ENCODE results near the gene MICAL2. TPM values are rescaled to one million over a fixed set of nuclear protein-coding genes. Genes with fewer than 3 reads are reported as not detected.

Gene MICAL2
- total RNA-seq, 1 experiment from 2014 or later, result 191 TPM

DNA sequence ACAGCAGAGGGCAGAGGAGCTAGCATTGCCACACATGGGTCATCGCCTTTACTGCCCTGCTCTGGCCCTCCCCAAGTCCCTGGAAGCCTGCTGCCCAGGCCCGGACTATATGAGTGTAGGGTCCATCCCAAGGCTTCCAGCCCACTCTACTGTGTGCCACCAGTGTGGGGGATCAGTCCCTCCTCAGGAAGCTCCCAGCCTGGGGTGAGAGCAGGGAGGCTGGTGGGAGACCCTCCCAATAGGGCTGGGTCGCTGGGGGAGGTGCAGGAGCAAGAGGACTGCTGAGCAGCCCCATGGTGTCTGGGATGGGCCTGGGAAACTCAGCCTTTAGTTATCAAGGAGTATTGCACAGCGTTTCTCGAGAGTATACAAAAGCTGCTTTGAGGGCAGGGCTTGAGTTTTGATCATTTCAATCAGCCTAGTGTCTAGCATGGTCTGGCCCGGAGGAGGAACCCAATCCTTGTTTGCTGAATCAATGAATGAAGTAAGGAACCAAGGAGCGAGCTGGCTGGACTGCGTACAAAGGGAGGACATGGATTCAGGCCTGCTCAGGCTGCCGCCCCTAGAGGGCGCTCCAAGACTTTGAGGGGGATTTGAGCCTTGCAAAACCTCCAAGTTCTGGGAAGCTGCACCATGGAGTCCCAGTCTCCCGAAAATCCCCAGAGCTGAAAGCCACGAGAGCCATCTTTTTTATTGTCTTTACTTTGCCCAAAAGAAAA is 178.0 kb downstream of the MICAL2 start:
- peak; percentile 88 for DNase-seq
- intact Hi-C loops (cut with micrococcal nuclease; ENCODE audit: unreplicated experiment), result loop anchor here (2.0 kb wide), 1 partner anchor 606 kb away; no protein-coding TSS in a partner anchor
- TF ChIP-seq, protein P1, sequence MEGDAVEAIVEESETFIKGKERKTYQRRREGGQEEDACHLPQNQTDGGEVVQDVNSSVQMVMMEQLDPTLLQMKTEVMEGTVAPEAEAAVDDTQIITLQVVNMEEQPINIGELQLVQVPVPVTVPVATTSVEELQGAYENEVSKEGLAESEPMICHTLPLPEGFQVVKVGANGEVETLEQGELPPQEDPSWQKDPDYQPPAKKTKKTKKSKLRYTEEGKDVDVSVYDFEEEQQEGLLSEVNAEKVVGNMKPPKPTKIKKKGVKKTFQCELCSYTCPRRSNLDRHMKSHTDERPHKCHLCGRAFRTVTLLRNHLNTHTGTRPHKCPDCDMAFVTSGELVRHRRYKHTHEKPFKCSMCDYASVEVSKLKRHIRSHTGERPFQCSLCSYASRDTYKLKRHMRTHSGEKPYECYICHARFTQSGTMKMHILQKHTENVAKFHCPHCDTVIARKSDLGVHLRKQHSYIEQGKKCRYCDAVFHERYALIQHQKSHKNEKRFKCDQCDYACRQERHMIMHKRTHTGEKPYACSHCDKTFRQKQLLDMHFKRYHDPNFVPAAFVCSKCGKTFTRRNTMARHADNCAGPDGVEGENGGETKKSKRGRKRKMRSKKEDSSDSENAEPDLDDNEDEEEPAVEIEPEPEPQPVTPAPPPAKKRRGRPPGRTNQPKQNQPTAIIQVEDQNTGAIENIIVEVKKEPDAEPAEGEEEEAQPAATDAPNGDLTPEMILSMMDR (IDR thresholded peaks at IDR 0.05; ENCODE audit: unreplicated experiment), result peak; percentile 92
- Mint-ChIP-seq H3K4me1 (ENCODE audit: low read depth, unreplicated experiment) (peaks cover 42% of the 10 kb centered on the region), H3K27ac (ENCODE audit: unreplicated experiment) (peak overlapping the region; percentile 85), H3K27me3 (ENCODE audit: unreplicated experiment) (no peaks in the 10 kb centered on the region), H3K36me3 (ENCODE audit: insufficient read depth, unreplicated experiment) (peaks cover 7% of the 10 kb centered on the region), H3K9me3 (ENCODE audit: low read depth, unreplicated experiment) (no peaks in the 10 kb centered on the region), H3K4me3 (ENCODE audit: low read depth, unreplicated experiment) (peak overlapping the region; percentile 29)
- CTCF ChIA-PET, result interaction anchor here (0.5 to 1.8 kb wide), 8 partner anchors 43 to 600 kb away, joined by 3 to 11 read pairs (median 6); partner anchors contain the start of gene PARVA
- no TSS peak for BruUV-seq (replicated peaks)

DNA sequence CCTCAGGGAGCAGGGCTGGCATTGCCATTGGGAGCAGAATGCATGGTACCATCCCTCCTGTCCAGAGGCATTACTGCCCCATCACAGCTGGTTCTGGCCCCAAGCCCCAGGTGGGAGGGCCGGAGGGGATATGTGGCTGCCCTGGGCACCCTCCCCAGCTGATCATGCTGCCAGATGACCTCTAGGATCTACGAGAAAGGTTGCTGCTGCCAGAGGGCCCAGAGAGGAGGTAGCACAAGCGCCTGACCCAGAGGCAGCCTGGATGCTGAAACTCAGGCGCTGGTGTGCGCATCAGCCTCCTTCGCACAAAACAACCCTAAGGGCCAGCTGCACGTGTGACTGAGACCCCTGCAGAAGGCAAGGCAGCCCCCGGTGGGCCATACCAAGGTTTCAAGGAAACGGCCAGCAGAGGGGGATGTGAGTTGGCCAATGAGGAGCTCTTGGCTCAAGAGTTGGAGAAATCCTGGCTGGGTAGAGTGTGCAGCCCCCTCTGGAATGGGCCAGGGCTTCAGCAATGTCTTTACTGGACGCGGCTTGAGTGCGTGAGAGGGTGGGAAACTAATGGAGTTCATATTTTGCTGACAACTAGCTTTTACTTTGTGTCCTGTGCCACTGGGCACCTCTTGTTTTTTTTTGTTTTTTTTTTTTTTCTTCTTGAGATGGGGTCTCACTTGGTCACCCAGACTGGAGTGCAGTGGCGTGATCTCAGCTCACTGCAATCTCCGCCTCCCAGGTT is 178.7 kb downstream of the MICAL2 start:
- H3K27ac Mint-ChIP-seq (ENCODE audit: unreplicated experiment), result no peak overlapping the region
- no peak overlapping the region for H3K4me3 Mint-ChIP-seq (ENCODE audit: low read depth, unreplicated experiment)
- CTCF ChIA-PET, result interaction anchor here (0.5 to 1.8 kb wide), 10 partner anchors 22 to 1074 kb away, joined by 3 to 11 read pairs (median 3); partner anchors contain the start of gene PARVA
- intact Hi-C loops (cut with micrococcal nuclease; ENCODE audit: unreplicated experiment), result loop anchor here (2.0 kb wide), 1 partner anchor 606 kb away; no protein-coding TSS in a partner anchor
- no peaks in the 10 kb centered on the region for H3K9me3 Mint-ChIP-seq (ENCODE audit: low read depth, unreplicated experiment)
- peaks cover 42% of the 10 kb centered on the region for H3K4me1 Mint-ChIP-seq (ENCODE audit: low read depth, unreplicated experiment)
- BruUV-seq (replicated peaks), result no TSS peak
- H3K36me3 Mint-ChIP-seq (ENCODE audit: insufficient read depth, unreplicated experiment), result peaks cover 7% of the 10 kb centered on the region
- TF ChIP-seq, protein P1 (IDR thresholded peaks at IDR 0.05; ENCODE audit: unreplicated experiment), result no peak
- no peaks in the 10 kb centered on the region for H3K27me3 Mint-ChIP-seq (ENCODE audit: unreplicated experiment)
- no peak for DNase-seq

DNA sequence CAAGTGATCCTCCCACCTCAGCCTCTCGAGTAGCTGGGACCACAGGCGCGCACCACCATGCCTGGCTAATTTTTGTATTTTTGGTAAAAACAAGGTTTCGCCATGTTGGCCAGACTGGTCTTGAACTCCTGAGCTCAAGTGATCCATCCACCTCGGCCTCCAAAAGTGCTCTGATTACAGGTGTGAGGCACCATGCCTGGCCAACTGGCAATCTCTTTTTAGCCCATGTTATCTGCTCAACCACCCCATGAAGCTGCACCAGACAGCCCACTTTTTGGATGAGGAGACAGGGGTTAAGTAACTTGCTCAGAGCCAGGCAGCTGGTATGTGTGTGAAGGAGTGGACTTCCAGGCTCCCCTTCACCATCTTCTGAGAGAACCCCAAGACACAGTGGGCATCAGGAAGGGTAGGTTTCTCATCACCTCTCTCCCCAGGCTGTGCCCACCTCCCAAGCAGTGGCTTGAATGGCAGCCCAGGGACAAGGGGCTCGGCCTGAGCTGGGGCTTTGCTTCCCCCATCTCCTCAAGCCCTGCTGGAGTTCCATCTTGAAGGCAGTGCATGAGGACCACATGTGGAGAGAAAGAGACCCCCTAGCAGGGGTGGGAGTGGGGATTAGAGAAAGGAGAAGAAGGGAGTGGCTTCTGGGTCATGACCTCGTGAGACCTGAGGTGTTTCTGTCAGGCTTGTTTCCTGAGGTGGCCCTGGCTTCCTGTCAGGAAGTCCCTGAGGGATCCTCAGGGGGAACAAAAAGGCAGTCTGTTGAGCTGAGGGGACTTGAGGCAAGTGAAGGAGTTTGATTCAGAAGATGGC is 179.5 kb downstream of the MICAL2 start:
- Mint-ChIP-seq H3K27ac (ENCODE audit: unreplicated experiment) (no peak overlapping the region), H3K4me3 (ENCODE audit: low read depth, unreplicated experiment) (no peak overlapping the region)
- BruUV-seq (replicated peaks), result no TSS peak

More for the DNA sequence above, 179.5 kb downstream of the MICAL2 start:
- H3K9me3 Mint-ChIP-seq (ENCODE audit: low read depth, unreplicated experiment), result no peaks in the 10 kb centered on the region
- peaks cover 7% of the 10 kb centered on the region for H3K36me3 Mint-ChIP-seq (ENCODE audit: insufficient read depth, unreplicated experiment)
- CTCF ChIA-PET, result interaction anchor here (0.6 to 1.8 kb wide), 5 partner anchors 21 to 1075 kb away, joined by 3 to 7 read pairs (median 3); no protein-coding TSS in a partner anchor
- TF ChIP-seq, protein P1 (IDR thresholded peaks at IDR 0.05; ENCODE audit: unreplicated experiment), result no peak
- peaks cover 37% of the 10 kb centered on the region for H3K4me1 Mint-ChIP-seq (ENCODE audit: low read depth, unreplicated experiment)
- no peak for DNase-seq
- H3K27me3 Mint-ChIP-seq (ENCODE audit: unreplicated experiment), result no peaks in the 10 kb centered on the region
- intact Hi-C loops (cut with micrococcal nuclease; ENCODE audit: unreplicated experiment), result loop anchor here (2.0 kb wide), 1 partner anchor 605 kb away; no protein-coding TSS in a partner anchor
